Esophagus muscularis mucosa (tissue), 3 donors: ENCODE results near the gene DOCK1.

Experiments
- EP300 ChIP-seq: sonication (generic); formaldehyde crosslinking; IDR thresholded peaks from one replicate; pipeline ENCODE4 v1.6.1; 2017; ENCODE audit warnings: antibody characterized with exemption
- TF ChIP-seq, protein P1 (sequence below), 3 experiments: fragments of 200-600 bp in 2 of 3; fragments of 450-650 bp in 1 of 3; sonication (generic) in 2 of 3; IDR thresholded peaks; one replicate each; pipeline ENCODE4 v1.5.1; 2017 to 2019; ENCODE audit warnings: antibody characterized with exemption in 3 of 3, mild to moderate bottlenecking in 2 of 3, moderate library complexity in 1 of 3

DNA sequence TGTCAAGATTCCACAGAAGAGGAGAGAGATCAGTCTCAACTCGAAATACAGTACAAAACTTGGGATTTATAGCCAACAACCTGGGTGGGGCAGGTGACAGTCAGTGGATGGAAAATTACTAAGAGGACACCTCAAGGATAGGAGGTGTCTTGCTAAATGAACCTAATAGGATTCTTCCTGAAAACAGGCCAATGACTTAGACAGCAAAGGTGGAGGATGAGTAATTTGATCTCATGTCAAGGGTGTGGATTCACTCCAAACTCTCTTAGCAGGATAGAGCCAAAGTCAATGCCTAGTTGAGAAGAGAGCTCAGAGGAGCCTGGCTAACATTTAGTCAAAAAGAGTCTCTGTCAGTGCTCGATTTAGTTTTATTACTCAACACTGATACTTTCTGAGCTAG, 397.9 kb downstream of the DOCK1 start:
- TF ChIP-seq, protein P1, sequence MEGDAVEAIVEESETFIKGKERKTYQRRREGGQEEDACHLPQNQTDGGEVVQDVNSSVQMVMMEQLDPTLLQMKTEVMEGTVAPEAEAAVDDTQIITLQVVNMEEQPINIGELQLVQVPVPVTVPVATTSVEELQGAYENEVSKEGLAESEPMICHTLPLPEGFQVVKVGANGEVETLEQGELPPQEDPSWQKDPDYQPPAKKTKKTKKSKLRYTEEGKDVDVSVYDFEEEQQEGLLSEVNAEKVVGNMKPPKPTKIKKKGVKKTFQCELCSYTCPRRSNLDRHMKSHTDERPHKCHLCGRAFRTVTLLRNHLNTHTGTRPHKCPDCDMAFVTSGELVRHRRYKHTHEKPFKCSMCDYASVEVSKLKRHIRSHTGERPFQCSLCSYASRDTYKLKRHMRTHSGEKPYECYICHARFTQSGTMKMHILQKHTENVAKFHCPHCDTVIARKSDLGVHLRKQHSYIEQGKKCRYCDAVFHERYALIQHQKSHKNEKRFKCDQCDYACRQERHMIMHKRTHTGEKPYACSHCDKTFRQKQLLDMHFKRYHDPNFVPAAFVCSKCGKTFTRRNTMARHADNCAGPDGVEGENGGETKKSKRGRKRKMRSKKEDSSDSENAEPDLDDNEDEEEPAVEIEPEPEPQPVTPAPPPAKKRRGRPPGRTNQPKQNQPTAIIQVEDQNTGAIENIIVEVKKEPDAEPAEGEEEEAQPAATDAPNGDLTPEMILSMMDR (IDR thresholded peaks at IDR 0.05), result no peak
- TF ChIP-seq EP300, result no peak
